HG03280 (cell line): ENCODE measurements around the gene BTLA.
"Not testable (repeated sequence)": the region's sequence is repeated elsewhere in the genome, so short reads cannot be mapped to it uniquely, and the experiment has no call there.

Source experiments
- ATAC-seq: cut with Tn5 transposase; IDR thresholded peaks from one replicate; pipeline ENCODE4 v1.9.1; 2021; ENCODE audit warnings: mild to moderate bottlenecking, moderate library complexity; ENCODE audit not compliant: unreplicated experiment

Gene BTLA

GRCh38 chr3:112498914-112499711 lies at the start of gene BTLA:
TSS of gene BTLA (minus strand) at chr3:112499472. CDS start at chr3:112499358, 114 bp downstream.
- peak; percentile 45 for ATAC-seq

GRCh38 chr3:112546216-112546759 lies 47.0 kb upstream of the BTLA start:
- no peak for ATAC-seq

GRCh38 chr3:112539825-112540650 lies 40.8 kb upstream of the BTLA start:
- ATAC-seq, result peak; percentile 95

- ATAC-seq, result no peak
Observed at GRCh38 chr3:112531358-112531781, 32.1 kb upstream of the BTLA start.

- ATAC-seq, result no peak
Observed at GRCh38 chr3:112530573-112530972, 31.3 kb upstream of the BTLA start.

GRCh38 chr3:112524127-112524526 lies 24.9 kb upstream of the BTLA start:
- ATAC-seq, result not testable (repeated sequence)

GRCh38 chr3:112519424-112520001 lies 20.2 kb upstream of the BTLA start:
- ATAC-seq, result peak; percentile 54

- ATAC-seq, result not testable (repeated sequence)
Observed at GRCh38 chr3:112518970-112519369, 19.7 kb upstream of the BTLA start.

- ATAC-seq, result peak; percentile 100
Observed at GRCh38 chr3:112514527-112515128, 15.4 kb upstream of the BTLA start.

- ATAC-seq, result no peak
Observed at GRCh38 chr3:112512320-112512719, 13.0 kb upstream of the BTLA start.

GRCh38 chr3:112508860-112509259 lies 9.6 kb upstream of the BTLA start:
- ATAC-seq, result no peak

GRCh38 chr3:112508261-112508660 lies 9.0 kb upstream of the BTLA start:
- no peak for ATAC-seq

- ATAC-seq, result no peak
Observed at GRCh38 chr3:112505907-112506306, 6.6 kb upstream of the BTLA start.

- ATAC-seq, result no peak
Observed at GRCh38 chr3:112504123-112504522, 4.9 kb upstream of the BTLA start.

GRCh38 chr3:112503304-112503972 lies 4.2 kb upstream of the BTLA start:
- ATAC-seq, result no peak

- no peak for ATAC-seq
Observed at GRCh38 chr3:112500621-112501020, 1.3 kb upstream of the BTLA start.

- ATAC-seq, result no peak
Observed at GRCh38 chr3:112497897-112498548, 1.2 kb downstream of the BTLA start.

- ATAC-seq, result no peak
Observed at GRCh38 chr3:112496366-112497067, 2.8 kb downstream of the BTLA start.

GRCh38 chr3:112494448-112494767 lies 4.9 kb downstream of the BTLA start:
- not testable (repeated sequence) for ATAC-seq
